ENCODE data around the gene NIFK. TPM values are rescaled to one million over a fixed set of nuclear protein-coding genes. Genes with fewer than 3 reads are reported as not detected.
A peak's percentile ranks its signal among the peaks of the same experiment; 100 is the strongest.

Gene NIFK
- total and polyA plus RNA-seq, 3 donors from 2014 or later, result 33.4 to 59.2 (median 51.5) TPM

- no peak overlapping the region for H3K27ac ChIP-seq
- no peaks in the 10 kb centered on the region for H3K9me3 ChIP-seq
- H3K27me3 ChIP-seq, result no peaks in the 10 kb centered on the region
- peak overlapping the region; percentile 90 to 92 for H3K4me3 ChIP-seq
- H3K36me3 ChIP-seq (ENCODE audit: low read depth, missing control alignments), result no peaks in the 10 kb centered on the region
- intact Hi-C loops (cut with DNase I; ENCODE audit: low total_unique reads), result no loop called here
- peaks cover 10% of the 10 kb centered on the region for H3K4me1 ChIP-seq
- TF ChIP-seq CTCF (IDR thresholded peaks at IDR 0.05) (no peak), POLR2A (IDR thresholded peaks at IDR 0.05) (no peak)
- DNase-seq, result no peak
- 0% methylated on average over 8 of the region's 8 CpGs for WGBS, 2 donors
Measured at GRCh38 chr2:121754851-121755236, 18.2 kb upstream of the NIFK start.

DNA sequence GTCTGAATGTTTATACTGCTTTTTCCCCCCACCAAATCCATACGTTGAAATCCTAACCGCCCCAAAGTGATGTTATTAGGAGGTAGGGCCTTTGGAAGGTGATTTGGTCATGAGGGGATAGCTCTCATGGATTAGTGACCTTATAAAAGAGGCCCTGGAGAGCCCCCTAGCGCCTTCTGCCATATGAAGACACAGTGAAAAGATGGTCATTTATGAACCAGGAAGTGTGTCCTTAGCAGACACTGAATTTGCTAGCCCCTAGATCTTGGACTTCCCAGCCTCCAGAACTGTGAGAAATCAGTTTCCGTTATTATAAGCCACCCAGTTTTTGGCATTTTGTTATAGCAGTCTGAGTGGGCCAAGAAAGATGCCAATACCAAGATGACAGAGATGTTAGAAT is 11.5 kb upstream of the NIFK start:
- intact Hi-C loops (cut with DNase I; ENCODE audit: low total_unique reads), result no loop called here
- TF ChIP-seq POLR2A (IDR thresholded peaks at IDR 0.05) (no peak), CTCF (IDR thresholded peaks at IDR 0.05) (no peak)
- Histone ChIP-seq H3K4me1 (no peaks in the 10 kb centered on the region), H3K27ac (no peak overlapping the region), H3K9me3 (no peaks in the 10 kb centered on the region), H3K27me3 (no peaks in the 10 kb centered on the region), H3K36me3 (ENCODE audit: low read depth, missing control alignments) (no peaks in the 10 kb centered on the region), H3K4me3 (no peak overlapping the region)
- 65 to 67% methylated on average over 4 of the region's 4 CpGs for WGBS, 2 donors
- DNase-seq, result no peak

- WGBS, 2 donors, result 75 to 79% methylated on average over 6 of the region's 6 CpGs
- intact Hi-C loops (cut with DNase I; ENCODE audit: low total_unique reads), result no loop called here
- no peaks in the 10 kb centered on the region for H3K9me3 ChIP-seq
Measured at GRCh38 chr2:121746071-121746578, 9.4 kb upstream of the NIFK start.

DNA sequence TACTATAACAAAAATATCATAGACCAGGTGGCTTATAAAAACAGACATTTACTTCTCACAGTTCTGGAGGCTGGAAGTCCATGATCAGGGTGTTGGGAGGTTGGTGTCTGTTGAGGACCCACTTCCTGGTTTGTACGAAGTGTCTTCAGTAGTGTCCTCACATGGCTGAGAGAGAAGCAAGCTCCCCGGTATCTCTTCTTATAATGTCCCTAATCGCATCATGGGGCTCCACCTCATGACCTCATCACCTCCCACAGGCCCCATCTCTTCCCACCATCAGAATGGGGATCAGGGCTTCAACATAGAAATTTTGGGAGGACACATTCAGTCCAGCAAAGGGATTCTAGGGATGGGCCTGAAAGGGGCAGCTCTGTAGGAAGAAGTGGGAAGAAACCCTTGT is 4.8 kb upstream of the NIFK start:
- 85 to 94% methylated on average over 3 of the region's 3 CpGs for WGBS, 2 donors
- intact Hi-C loops (cut with DNase I; ENCODE audit: low total_unique reads), result no loop called here
- TF ChIP-seq CTCF (IDR thresholded peaks at IDR 0.05), result no peak
- TF ChIP-seq POLR2A (IDR thresholded peaks at IDR 0.05), result no peak

More at GRCh38 chr2:121746071-121746578, 9.4 kb upstream of the NIFK start:
- Histone ChIP-seq H3K27me3 (no peaks in the 10 kb centered on the region), H3K4me1 (no peaks in the 10 kb centered on the region), H3K27ac (no peak overlapping the region), H3K36me3 (ENCODE audit: low read depth, missing control alignments) (no peaks in the 10 kb centered on the region), H3K4me3 (no peak overlapping the region)
- TF ChIP-seq POLR2A (IDR thresholded peaks at IDR 0.05), result no peak
- TF ChIP-seq CTCF (IDR thresholded peaks at IDR 0.05), result no peak
- DNase-seq, result no peak

DNA sequence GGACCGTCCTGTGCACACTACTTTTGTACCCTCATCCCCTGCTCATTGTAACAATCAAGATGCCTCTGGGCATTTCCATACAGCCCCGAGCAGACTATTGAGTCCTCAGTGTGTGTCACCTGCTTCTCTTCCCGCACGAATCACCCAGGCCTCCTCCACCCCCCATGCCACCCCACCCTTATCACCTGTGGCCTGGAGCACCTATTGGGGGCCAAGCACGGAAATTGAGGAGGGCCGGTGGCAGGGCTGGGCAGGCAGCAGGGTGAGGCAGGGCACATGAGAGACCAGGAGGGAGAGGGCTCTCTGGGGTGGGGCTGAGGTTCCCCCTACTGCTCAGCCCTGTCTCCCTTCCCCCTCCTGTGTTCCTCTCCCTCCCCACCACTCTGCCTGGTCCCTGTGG is 4.3 kb upstream of the NIFK start:
- 88% methylated on average over 6 of the region's 6 CpGs for WGBS, 2 donors
- H3K36me3 ChIP-seq (ENCODE audit: low read depth, missing control alignments), result no peaks in the 10 kb centered on the region
- H3K27me3 ChIP-seq, result no peaks in the 10 kb centered on the region
- intact Hi-C loops (cut with DNase I; ENCODE audit: low total_unique reads), result no loop called here
- H3K27ac ChIP-seq, result no peak overlapping the region
- no peaks in the 10 kb centered on the region for H3K4me1 ChIP-seq
- no peak for DNase-seq
- no peak overlapping the region for H3K4me3 ChIP-seq
- TF ChIP-seq CTCF (IDR thresholded peaks at IDR 0.05), result no peak
- H3K9me3 ChIP-seq, result no peaks in the 10 kb centered on the region

More for the DNA sequence above, 4.8 kb upstream of the NIFK start:
- H3K9me3 ChIP-seq, result no peaks in the 10 kb centered on the region
- H3K27ac ChIP-seq, result no peak overlapping the region
- no peaks in the 10 kb centered on the region for H3K4me1 ChIP-seq
- H3K36me3 ChIP-seq (ENCODE audit: low read depth, missing control alignments), result no peaks in the 10 kb centered on the region
- no peaks in the 10 kb centered on the region for H3K27me3 ChIP-seq
- no peak overlapping the region for H3K4me3 ChIP-seq
- no peak for DNase-seq

All from testis (tissue), 3 donors.